Naive thymus-derived CD4-positive, alpha-beta T cell (primary cell): ENCODE measurements around the gene CXorf38. TPM values are rescaled to one million over a fixed set of nuclear protein-coding genes. Genes with fewer than 3 reads are reported as not detected.

Experiments used
- ATAC-seq: fragments of 150-1000 bp; cut with Tn5 transposase; 2 replicates; pipeline ENCODE4 v1.10.0; 2021; ENCODE audit warnings: mild to moderate bottlenecking, moderate library complexity
- CTCF ChIA-PET: fragments of 350-600 bp; sonication (Branson Sonifier 250); formaldehyde crosslinking; loops from one replicate; lab custom pipeline; 2021; ENCODE audit warnings: antibody characterized with exemption; lab: Charles Lee
- POLR2A ChIA-PET: fragments of 350-600 bp; sonication (Branson Sonifier 250); formaldehyde crosslinking; loops from one replicate; lab custom pipeline; 2021; ENCODE audit warnings: antibody characterized with exemption, inconsistent platforms; lab: Charles Lee
- DNase-seq, 9 donors: peaks; one replicate each; pipeline versions ENCODE4 v3.0.0 to v3.0.0-alpha.2; 2020 to 2022; ENCODE audit warnings: mixed read lengths in 1 of 9
- H3K27ac ChIP-seq: one replicate; pipeline ENCODE4 v1.7.0; 2013; ENCODE audit warnings: mild to moderate bottlenecking, low read depth, low read length, moderate library complexity
- H3K27me3 ChIP-seq, 2 donors: one replicate each; pipeline ENCODE4 v1.7.0; 2013; ENCODE audit warnings: low read length in 2 of 2, mild to moderate bottlenecking in 2 of 2, moderate library complexity in 2 of 2; ENCODE audit not compliant: control insufficient read depth in 2 of 2, insufficient read depth in 2 of 2
- H3K36me3 ChIP-seq, 3 experiments: 1 replicate in 2 of 3; 2 replicates in 1 of 3; pipeline ENCODE4 v1.7.0; 2013; ENCODE audit warnings: low read length in 3 of 3, mild to moderate bottlenecking in 3 of 3, moderate library complexity in 1 of 3; ENCODE audit not compliant: insufficient read depth in 3 of 3, control insufficient read depth in 2 of 3
- H3K4me1 ChIP-seq, 2 donors: one replicate each; pipeline ENCODE4 v1.7.0; 2013; ENCODE audit warnings: low read length in 2 of 2, mild to moderate bottlenecking in 2 of 2, moderate library complexity in 1 of 2; ENCODE audit not compliant: control insufficient read depth in 2 of 2, insufficient read depth in 2 of 2
- H3K4me3 ChIP-seq: 2 replicates; pipeline ENCODE4 v1.7.0; 2013; ENCODE audit warnings: mild to moderate bottlenecking, low read length
- H3K9me3 ChIP-seq, 3 experiments: 1 replicate in 2 of 3; 2 replicates in 1 of 3; pipeline ENCODE4 v1.7.0; 2013; ENCODE audit warnings: low read length in 3 of 3; ENCODE audit not compliant: control insufficient read depth in 2 of 3
- H3K27ac Mint-ChIP-seq, 9 donors: one replicate each; pipeline ENCODE4 v1.8.0; 2020 to 2022; ENCODE audit warnings: mixed read lengths in 9 of 9, mild to moderate bottlenecking in 8 of 9, moderate library complexity in 5 of 9, inconsistent platforms in 2 of 9
- H3K27me3 Mint-ChIP-seq, 5 donors: one replicate each; pipeline ENCODE4 v1.8.0; 2021 to 2022; ENCODE audit warnings: mixed read lengths in 5 of 5, mild to moderate bottlenecking in 1 of 5
- H3K36me3 Mint-ChIP-seq, 5 donors: one replicate each; pipeline ENCODE4 v1.8.0; 2020 to 2022; ENCODE audit warnings: mixed read lengths in 5 of 5, mild to moderate bottlenecking in 3 of 5, inconsistent platforms in 1 of 5
- H3K4me1 Mint-ChIP-seq, 7 donors: one replicate each; pipeline ENCODE4 v1.8.0; 2020 to 2022; ENCODE audit warnings: mixed read lengths in 7 of 7, mild to moderate bottlenecking in 3 of 7, inconsistent platforms in 1 of 7
- H3K4me3 Mint-ChIP-seq, 10 donors: one replicate each; pipeline ENCODE4 v1.8.0; 2020 to 2022; ENCODE audit warnings: mild to moderate bottlenecking in 10 of 10, mixed read lengths in 10 of 10, moderate library complexity in 6 of 10, inconsistent platforms in 2 of 10
- H3K9me3 Mint-ChIP-seq, 11 donors: one replicate each; pipeline ENCODE4 v1.8.0; 2020 to 2022; ENCODE audit warnings: mixed read lengths in 11 of 11, mild to moderate bottlenecking in 4 of 11, inconsistent platforms in 1 of 11, moderate library complexity in 1 of 11
- intact Hi-C, 2 donors: fragments of 100-400 bp; cut with micrococcal nuclease; formaldehyde crosslinking; loops; one replicate each; pipeline ENCODE4 v1.15.1; 2023
- polyA plus RNA-seq, 2 donors: library from polyadenylated mRNA; unstranded; fragments of 300-500 nt; fragmentation: Illumina TruSeq; gene quantifications; one replicate each; pipeline ENCODE4 v1.2.3, GENCODE V29; 2021
- total RNA-seq, 6 experiments: library from RNA in 5 of 6; stranded (reverse) in 5 of 6; gene quantifications; 1 replicate in 5 of 6; 2 replicates in 1 of 6; pipeline ENCODE4 v1.2.3 and lab custom pipeline; 2021 to 2026

Gene CXorf38
- total and polyA plus RNA-seq, 7 experiments from 2014 or later: 15.0 to 34.8 (median 23.8) TPM

DNA sequence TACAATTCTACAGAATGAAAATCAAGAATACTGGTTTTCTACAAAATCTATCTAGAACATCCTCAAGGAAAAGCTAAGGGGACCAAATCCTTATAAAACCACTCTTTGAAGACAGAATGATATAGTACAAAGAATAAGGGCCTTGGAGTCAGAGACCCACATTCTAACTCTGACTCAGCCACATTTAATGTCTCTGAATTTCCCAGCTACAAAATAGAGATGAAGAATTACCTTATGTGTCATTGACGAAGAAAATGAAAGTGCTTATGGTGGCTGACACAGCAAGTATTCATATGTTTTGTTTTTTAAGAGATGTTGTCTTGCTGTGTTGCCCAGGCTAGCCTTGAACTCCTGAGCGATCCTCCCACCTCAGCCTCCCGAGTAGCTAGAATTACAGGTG is 35.9 kb upstream of the CXorf38 start:
- Histone ChIP-seq H3K9me3 (no peaks in the 10 kb centered on the region), H3K4me3 (no peak overlapping the region), H3K27ac (no peak overlapping the region), H3K4me1 (no peaks in the 10 kb centered on the region), H3K27me3 (no peaks in the 10 kb centered on the region), H3K36me3 (peaks cover 4 to 44% (median 7%) of the 10 kb centered on the region in 3 experiments)
- no peak for ATAC-seq
- no peak for DNase-seq
- H3K9me3 Mint-ChIP-seq: no peaks in the 10 kb centered on the region
- CTCF ChIA-PET: no interaction called here
- peak overlapping the region in 1 of 10 donors; percentile 34 for H3K4me3 Mint-ChIP-seq
- H3K4me1 Mint-ChIP-seq: peaks cover 7 to 26% (median 18%) of the 10 kb centered on the region in 7 donors
- H3K36me3 Mint-ChIP-seq: peaks cover 9 to 68% (median 16%) of the 10 kb centered on the region in 5 donors
- POLR2A ChIA-PET: no interaction called here
- H3K27me3 Mint-ChIP-seq: no peaks in the 10 kb centered on the region
- intact Hi-C loops: no loop called here
- peak overlapping the region in 2 of 9 donors; percentile 11 to 18 for H3K27ac Mint-ChIP-seq

DNA sequence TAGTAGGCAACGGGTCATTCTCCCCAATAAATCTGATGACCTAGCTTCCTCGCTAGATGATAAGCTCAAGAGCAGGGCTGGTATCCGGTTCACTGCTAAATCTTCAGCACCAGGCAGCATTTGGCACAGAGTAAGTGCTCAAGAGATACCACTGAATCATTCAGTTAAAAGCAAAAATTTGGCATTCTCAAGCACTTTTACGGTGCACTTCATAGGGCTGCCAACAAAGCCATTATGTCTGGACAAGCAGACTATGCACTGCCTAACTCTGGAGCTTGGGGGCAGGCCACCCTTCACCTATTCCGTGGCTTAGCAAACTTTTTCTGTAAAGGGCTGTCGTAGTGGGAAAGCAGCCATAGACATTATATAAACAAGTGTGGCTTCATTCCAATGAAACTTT is 23.8 kb upstream of the CXorf38 start:
- Histone ChIP-seq H3K27ac (no peak overlapping the region), H3K4me3 (no peak overlapping the region), H3K9me3 (no peaks in the 10 kb centered on the region), H3K36me3 (peaks cover 0 to 60% (median 0%) of the 10 kb centered on the region in 3 experiments), H3K4me1 (no peaks in the 10 kb centered on the region), H3K27me3 (no peaks in the 10 kb centered on the region)
- CTCF ChIA-PET: no interaction called here
- H3K27me3 Mint-ChIP-seq: no peaks in the 10 kb centered on the region
- intact Hi-C loops: no loop called here
- H3K4me1 Mint-ChIP-seq: peaks cover 0 to 6% (median 0%) of the 10 kb centered on the region in 7 donors
- H3K4me3 Mint-ChIP-seq: no peak overlapping the region
- POLR2A ChIA-PET: no interaction called here
- H3K36me3 Mint-ChIP-seq: peaks cover 7 to 55% (median 21%) of the 10 kb centered on the region in 5 donors
- H3K9me3 Mint-ChIP-seq: no peaks in the 10 kb centered on the region
- H3K27ac Mint-ChIP-seq: no peak overlapping the region
- DNase-seq (no peak), ATAC-seq (no peak)

DNA sequence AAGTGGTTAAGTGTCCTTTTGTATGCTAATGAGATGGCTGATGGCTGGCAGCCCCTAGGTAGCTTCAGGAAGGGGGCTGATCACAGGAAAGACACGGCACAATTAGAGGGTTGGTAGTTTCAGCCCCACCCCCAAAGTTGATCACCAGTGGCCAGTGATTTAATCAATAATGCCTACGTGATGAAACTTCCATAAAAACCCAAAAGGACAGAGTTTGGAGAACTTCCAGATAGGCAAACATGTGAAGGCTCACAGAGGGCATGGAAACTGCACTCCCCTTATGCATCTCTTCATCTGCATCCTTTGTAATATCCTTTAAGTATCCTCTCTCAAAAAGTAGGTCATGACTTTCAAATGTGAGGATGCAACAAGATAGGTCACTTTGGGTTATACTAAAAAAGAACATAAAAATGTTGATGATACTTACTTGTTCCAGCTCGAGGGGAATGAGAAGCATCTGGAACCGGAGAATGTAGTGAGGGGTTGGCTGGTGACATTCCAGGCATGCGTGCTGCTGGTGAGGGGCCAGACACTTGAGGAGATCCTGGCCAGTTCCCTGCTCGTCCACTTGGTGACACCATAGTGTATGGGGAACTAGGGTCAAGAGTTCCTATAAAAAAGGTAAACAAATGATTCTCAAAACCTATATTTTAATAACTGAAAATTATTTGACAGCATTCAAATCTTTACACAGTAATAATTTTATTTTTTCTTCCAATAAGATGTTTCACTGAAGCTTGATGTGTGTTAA is 16.7 kb upstream of the CXorf38 start:
- H3K27me3 Mint-ChIP-seq: no peaks in the 10 kb centered on the region
- H3K4me1 Mint-ChIP-seq: peaks cover 0 to 11% (median 0%) of the 10 kb centered on the region in 7 donors
- no peaks in the 10 kb centered on the region for H3K27me3 ChIP-seq
- intact Hi-C loops: no loop called here
- ChIA-PET CTCF (interaction anchor here (0.6 to 1.2 kb wide), 2 partner anchors 10 to 12 kb away, joined by 3 read pairs; no protein-coding TSS in a partner anchor), POLR2A (no interaction called here)
- H3K4me1 ChIP-seq: peaks cover 0 to 11% of the 10 kb centered on the region in 2 donors
- no peaks in the 10 kb centered on the region for H3K9me3 ChIP-seq
- H3K4me3 Mint-ChIP-seq: no peak overlapping the region
- H3K9me3 Mint-ChIP-seq: no peaks in the 10 kb centered on the region
- peak overlapping the region in 3 of 9 donors; percentile 41 to 72 (median 53) for H3K27ac Mint-ChIP-seq
- peaks cover 0 to 55% (median 4%) of the 10 kb centered on the region in 3 experiments for H3K36me3 ChIP-seq
- H3K4me3 ChIP-seq: no peak overlapping the region
- DNase-seq (no peak), ATAC-seq (no peak)
- peaks cover 0 to 64% (median 18%) of the 10 kb centered on the region in 5 donors for H3K36me3 Mint-ChIP-seq
- H3K27ac ChIP-seq: peak overlapping the region; percentile 1

DNA sequence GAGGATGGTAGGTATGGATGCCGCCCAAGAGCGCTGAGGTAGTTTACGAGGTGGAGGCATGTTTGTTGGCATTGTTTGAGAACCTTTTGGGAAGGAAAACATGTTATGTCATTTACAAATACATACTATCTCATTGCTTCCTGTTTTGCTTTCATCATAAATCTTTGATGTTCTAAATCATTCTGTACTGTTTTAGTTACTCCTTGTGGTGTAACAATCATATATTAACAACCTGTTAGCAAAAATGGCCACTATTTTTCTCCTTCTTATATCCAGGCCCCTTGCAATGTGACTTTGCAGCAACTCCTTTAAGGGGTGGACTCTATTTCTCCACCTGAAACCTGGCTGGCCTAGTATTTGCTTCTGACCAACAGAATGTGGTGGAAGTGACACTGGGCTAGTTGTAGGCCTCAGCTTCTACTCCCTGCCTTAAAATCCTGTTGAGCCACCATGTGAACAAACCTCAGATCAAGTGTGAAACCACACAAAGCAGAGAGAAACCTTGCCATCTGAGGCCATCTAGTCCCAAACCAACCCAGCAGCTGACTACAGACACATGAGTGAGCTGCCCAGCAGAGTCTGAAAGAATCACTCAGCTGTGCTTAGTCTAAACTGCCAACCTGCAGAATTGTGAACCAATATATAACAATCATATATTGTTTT is 15.8 kb upstream of the CXorf38 start:
- H3K36me3 ChIP-seq: peaks cover 0 to 49% (median 4%) of the 10 kb centered on the region in 3 experiments
- H3K27ac ChIP-seq: peak overlapping the region; percentile 1
- H3K27me3 Mint-ChIP-seq: no peaks in the 10 kb centered on the region
- H3K9me3 Mint-ChIP-seq: no peaks in the 10 kb centered on the region
- ChIA-PET CTCF (interaction anchor here (1.2 kb wide), 1 partner anchor 11 kb away, joined by 3 read pairs; no protein-coding TSS in a partner anchor), POLR2A (no interaction called here)
- H3K4me1 Mint-ChIP-seq: peaks cover 0 to 11% (median 0%) of the 10 kb centered on the region in 7 donors
- H3K36me3 Mint-ChIP-seq: peaks cover 0 to 64% (median 18%) of the 10 kb centered on the region in 5 donors
- H3K27ac Mint-ChIP-seq: peak overlapping the region; percentile 14 to 72 (median 52)
- H3K27me3 ChIP-seq: no peaks in the 10 kb centered on the region
- peaks cover 0 to 11% of the 10 kb centered on the region in 2 donors for H3K4me1 ChIP-seq
- intact Hi-C loops: no loop called here
- peak overlapping the region in 1 of 10 donors; percentile 12 for H3K4me3 Mint-ChIP-seq
- DNase-seq (no peak), ATAC-seq (peak; percentile 47)
- H3K4me3 ChIP-seq: no peak overlapping the region
- no peaks in the 10 kb centered on the region for H3K9me3 ChIP-seq

DNA sequence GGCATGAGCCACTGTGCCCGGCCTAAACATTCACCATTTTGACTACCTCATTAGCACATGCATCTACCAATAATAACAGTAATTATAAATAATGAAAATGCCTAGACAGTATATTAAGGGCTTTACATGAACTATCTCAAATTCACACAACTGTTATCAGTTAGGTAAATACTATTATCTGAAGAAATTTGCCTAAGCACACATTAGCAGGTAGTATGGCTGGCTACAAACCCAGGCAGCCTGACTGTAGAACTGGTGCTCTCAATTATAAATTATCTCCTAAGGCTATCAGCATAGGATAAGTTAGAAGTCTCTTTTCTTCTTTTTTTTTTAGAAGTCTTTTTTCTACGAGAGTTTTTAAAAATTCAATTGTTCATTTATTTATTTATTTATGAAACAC is 14.1 kb upstream of the CXorf38 start:
- Histone ChIP-seq H3K4me3 (no peak overlapping the region), H3K9me3 (no peaks in the 10 kb centered on the region), H3K4me1 (peaks cover 0 to 11% of the 10 kb centered on the region in 2 donors), H3K27ac (no peak overlapping the region), H3K27me3 (no peaks in the 10 kb centered on the region), H3K36me3 (peaks cover 0 to 55% (median 4%) of the 10 kb centered on the region in 3 experiments)
- H3K27me3 Mint-ChIP-seq: no peaks in the 10 kb centered on the region
- ATAC-seq: no peak
- H3K27ac Mint-ChIP-seq: no peak overlapping the region
- peaks cover 0 to 54% (median 9%) of the 10 kb centered on the region in 5 donors for H3K36me3 Mint-ChIP-seq
- intact Hi-C loops: no loop called here
- ChIA-PET POLR2A (no interaction called here), CTCF (no interaction called here)
- no peak for DNase-seq
- H3K4me3 Mint-ChIP-seq: no peak overlapping the region
- no peaks in the 10 kb centered on the region for H3K9me3 Mint-ChIP-seq
- H3K4me1 Mint-ChIP-seq: peaks cover 0 to 11% (median 0%) of the 10 kb centered on the region in 7 donors

DNA sequence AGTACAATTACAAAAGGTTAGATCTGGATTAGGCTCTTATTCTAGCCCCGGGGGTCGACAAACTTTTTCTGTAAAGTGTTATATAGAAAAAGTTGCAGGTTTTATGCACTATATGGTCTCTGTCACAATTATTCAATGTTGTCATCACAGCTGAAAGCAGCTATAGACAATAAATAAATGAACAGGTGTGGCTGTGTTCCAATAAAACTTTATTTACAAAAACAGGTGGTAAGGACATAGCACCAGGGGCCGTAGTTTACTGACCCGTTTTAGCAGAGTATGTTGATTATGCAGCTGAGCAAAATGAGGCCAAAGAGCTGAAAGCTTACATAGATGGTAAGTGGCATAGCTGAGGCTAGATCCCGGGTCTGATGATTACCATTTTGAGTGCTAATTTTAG is 13.0 kb upstream of the CXorf38 start:
- Histone ChIP-seq H3K36me3 (peaks cover 0 to 47% (median 4%) of the 10 kb centered on the region in 3 experiments), H3K9me3 (no peaks in the 10 kb centered on the region), H3K4me3 (no peak overlapping the region), H3K27me3 (no peaks in the 10 kb centered on the region), H3K27ac (no peak overlapping the region), H3K4me1 (peaks cover 0 to 11% of the 10 kb centered on the region in 2 donors)
- ChIA-PET CTCF (interaction anchor here (1.1 kb wide), 1 partner anchor 28 kb away, joined by 3 read pairs; no protein-coding TSS in a partner anchor), POLR2A (no interaction called here)
- peak overlapping the region in 1 of 9 donors; percentile 53 for H3K27ac Mint-ChIP-seq
- no peaks in the 10 kb centered on the region for H3K27me3 Mint-ChIP-seq
- DNase-seq: no peak
- peaks cover 0 to 11% (median 0%) of the 10 kb centered on the region in 7 donors for H3K4me1 Mint-ChIP-seq
- intact Hi-C loops: no loop called here
- ATAC-seq: no peak
- peaks cover 0 to 45% (median 9%) of the 10 kb centered on the region in 5 donors for H3K36me3 Mint-ChIP-seq
- no peaks in the 10 kb centered on the region for H3K9me3 Mint-ChIP-seq
- H3K4me3 Mint-ChIP-seq: no peak overlapping the region
